ENCODE measurements around the gene AKT2. TPM values are rescaled to one million over a fixed set of nuclear protein-coding genes. Genes with fewer than 3 reads are reported as not detected.

Gene AKT2
- total and polyA plus RNA-seq, 9 donors: 78.4 to 160 (median 112) TPM

GRCh38 chr19:40283414-40284250 lies 1.5 kb downstream of the AKT2 start:
- intact Hi-C loops (cut with DNase I): no loop called here

GRCh38 chr19:40282920-40283319 lies 2.2 kb downstream of the AKT2 start:
- Histone ChIP-seq H3K4me1 (ENCODE audit: insufficient read depth) (peaks cover 51% of the 10 kb centered on the region), H3K27me3 (no peaks in the 10 kb centered on the region), H3K4me3 (no peak overlapping the region), H3K36me3 (no peaks in the 10 kb centered on the region), H3K9me3 (no peaks in the 10 kb centered on the region), H3K27ac (no peak overlapping the region)
- DNase-seq: no peak
- 68 to 82% (median 80%) methylated on average over 4 of the region's 4 CpGs for WGBS, 3 donors
- TF ChIP-seq POLR2A (IDR thresholded peaks at IDR 0.05): no peak
- intact Hi-C loops (cut with DNase I): no loop called here

More at GRCh38 chr19:40283414-40284250, 1.5 kb downstream of the AKT2 start:
- Histone ChIP-seq H3K27me3 (no peaks in the 10 kb centered on the region), H3K9me3 (no peaks in the 10 kb centered on the region), H3K4me1 (ENCODE audit: insufficient read depth) (peaks cover 45% of the 10 kb centered on the region), H3K36me3 (no peaks in the 10 kb centered on the region), H3K27ac (peak overlapping the region in 1 of 2 donors; percentile 94), H3K4me3 (peak overlapping the region; percentile 97)
- 29 to 34% (median 31%) methylated on average over 12 of the region's 12 CpGs for WGBS, 3 donors
- TF ChIP-seq CTCF (IDR thresholded peaks at IDR 0.05) (no peak), EP300 (IDR thresholded peaks at IDR 0.05) (no peak), POLR2A (IDR thresholded peaks at IDR 0.05) (no peak)
- peak in 1 of 5 donors; percentile 44 for DNase-seq

- Histone ChIP-seq H3K27me3 (no peaks in the 10 kb centered on the region), H3K4me1 (ENCODE audit: insufficient read depth) (peaks cover 56% of the 10 kb centered on the region), H3K27ac (no peak overlapping the region), H3K36me3 (no peaks in the 10 kb centered on the region), H3K4me3 (no peak overlapping the region), H3K9me3 (no peaks in the 10 kb centered on the region)
- no peak for DNase-seq
- intact Hi-C loops (cut with DNase I): no loop called here
- 62 to 76% (median 67%) methylated on average over 6 of the region's 6 CpGs for WGBS, 3 donors
- no peak for TF ChIP-seq POLR2A (IDR thresholded peaks at IDR 0.05)
- no peak for TF ChIP-seq CTCF (IDR thresholded peaks at IDR 0.05)
- TF ChIP-seq EP300 (IDR thresholded peaks at IDR 0.05): no peak
Measured at GRCh38 chr19:40282209-40282580, 3.0 kb downstream of the AKT2 start.

- WGBS, 3 donors: 60 to 66% (median 64%) methylated on average over 14 of the region's 14 CpGs
- H3K27me3 ChIP-seq: no peaks in the 10 kb centered on the region
- no peaks in the 10 kb centered on the region for H3K36me3 ChIP-seq
- DNase-seq: peak in 1 of 5 donors; percentile 11
- intact Hi-C loops (cut with DNase I): no loop called here
- no peak overlapping the region for H3K27ac ChIP-seq
- H3K4me3 ChIP-seq: no peak overlapping the region
- no peak for TF ChIP-seq POLR2A (IDR thresholded peaks at IDR 0.05)
- no peak for TF ChIP-seq CTCF (IDR thresholded peaks at IDR 0.05)
- no peak for TF ChIP-seq EP300 (IDR thresholded peaks at IDR 0.05)
- H3K4me1 ChIP-seq (ENCODE audit: insufficient read depth): peaks cover 59% of the 10 kb centered on the region
- H3K9me3 ChIP-seq: no peaks in the 10 kb centered on the region
Measured at GRCh38 chr19:40281381-40282208, 3.5 kb downstream of the AKT2 start.

Measured in ovary (tissue), 9 donors.